Motor neuron (in vitro differentiated cells): Measurements from ENCODE around the gene SND1. TPM values are rescaled to one million over a fixed set of nuclear protein-coding genes. Genes with fewer than 3 reads are reported as not detected.

Experiments used
- ATAC-seq, 8 experiments: fragments of 200-7000 bp; cut with Tn5 transposase; replicated peaks in 6 of 8; 2 replicates each; pipeline ENCODE4 v1.8.0; 2021; ENCODE audit warnings: mild to moderate bottlenecking in 8 of 8, moderate library complexity in 8 of 8
- H3K27ac ChIP-seq, 2 donors: fragments of 250-450 bp; sonication (Bioruptor Pico); 2 replicates each; pipeline ENCODE4 v1.9.0; 2021; ENCODE audit warnings: antibody characterized with exemption in 2 of 2, mild to moderate bottlenecking in 2 of 2, moderate library complexity in 1 of 2
- H3K4me1 ChIP-seq, 2 donors: fragments of 250-450 bp; sonication (Bioruptor Pico); replicated peaks in 1 of 2; 2 replicates each; pipeline ENCODE4 v1.6.1; 2021; ENCODE audit warnings: antibody characterized with exemption in 2 of 2, mild to moderate bottlenecking in 2 of 2, moderate library complexity in 1 of 2
- H3K4me3 ChIP-seq, 5 donors: fragments of 250-450 bp; sonication (Bioruptor Pico); 2 replicates each; pipeline ENCODE4 v1.9.0; 2021; ENCODE audit warnings: antibody characterized with exemption in 5 of 5, mild to moderate bottlenecking in 5 of 5, moderate library complexity in 4 of 5
- WGBS, 10 experiments: fragments of 450-650 bp; shearing (Covaris generic); methylation state at CpG; one replicate each; pipeline ENCODE4 v1.0.0; 2022; 5-methylcytosine and 5-hydroxymethylcytosine counted together
- in situ Hi-C, 9 experiments: fragments of 400-800 bp; cut with MboI; loops; one replicate each; pipeline ENCODE4 v1.15.0; 2021; ENCODE audit warnings: low sequenced_read_pairs in 9 of 9, low pct_unique_long_range_greater_than_20kb in 2 of 9; ENCODE audit not compliant: unreplicated experiment in 9 of 9
- total RNA-seq, 8 experiments: library from RNA; unstranded; fragments of 300-600 nt; gene quantifications; 2 replicates each; pipeline versions ENCODE4 v1.2.3 to v1.2.4, GENCODE V29; 2022

Gene SND1
- total RNA-seq, 8 experiments from 2014 or later: 125 to 296 (median 182) TPM

DNA sequence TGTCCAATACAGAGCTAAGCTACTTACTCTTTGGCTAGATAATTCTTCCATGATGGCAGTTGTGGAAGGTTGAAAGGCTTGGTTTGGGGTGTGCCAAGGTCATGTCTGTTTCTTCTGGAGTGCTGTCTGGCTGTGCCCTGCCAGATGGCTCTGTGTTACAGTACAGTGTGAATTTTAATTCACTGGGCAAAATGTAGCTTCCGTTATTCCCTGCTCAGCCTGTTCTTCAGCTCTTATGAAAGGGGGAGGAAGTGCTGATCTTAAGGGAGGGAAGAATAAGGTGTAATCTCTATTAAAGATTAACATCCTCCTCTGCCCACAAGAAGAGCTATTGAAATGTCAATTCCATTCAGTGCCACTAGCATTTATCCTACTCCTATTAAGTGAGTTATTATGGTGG, 52.2 kb downstream of the SND1 start:
- Histone ChIP-seq H3K4me3 (no peak overlapping the region), H3K4me1 (no peaks in the 10 kb centered on the region), H3K27ac (no peak overlapping the region)
- ATAC-seq: no peak
- 50 to 100% (median 78%) methylated on average over 1 of the region's 1 CpG; no CpG with 5 or more reads in 5 of the 10 experiments for WGBS, 10 experiments
- in situ Hi-C loops: loop anchor here in 8 of 9 experiments (25.0 kb wide), 2 partner anchors 333 to 508 kb away; partner anchors contain the start of gene LRRC4 (in 1 of the 8)

DNA sequence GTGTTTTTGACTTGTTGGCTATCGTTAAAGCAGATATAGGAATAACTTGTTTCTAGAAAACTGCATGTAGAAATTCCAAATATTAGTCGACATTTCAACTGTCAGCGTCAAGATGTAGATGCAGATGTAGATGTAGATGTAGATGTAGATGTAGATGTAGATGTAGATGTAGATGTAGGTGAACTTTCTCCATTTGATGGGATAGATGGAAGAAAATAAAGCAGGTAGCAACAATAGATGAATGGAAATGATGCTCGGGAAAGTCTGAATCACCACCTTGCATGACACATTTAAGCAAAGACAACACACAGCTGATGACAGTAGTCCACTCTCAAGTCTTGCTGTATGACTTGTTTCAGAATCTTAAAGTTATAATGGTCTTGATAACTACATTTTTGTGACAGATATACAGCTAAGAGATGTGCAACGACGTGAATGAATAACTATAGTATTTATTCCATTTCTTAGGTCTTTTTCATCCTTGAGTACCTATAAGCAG, 53.5 kb downstream of the SND1 start:
- in situ Hi-C loops: loop anchor here in 8 of 9 experiments (25.0 kb wide), 2 partner anchors 332 to 507 kb away; partner anchors contain the start of gene LRRC4 (in 1 of the 8)
- ATAC-seq: no peak
- Histone ChIP-seq H3K27ac (no peak overlapping the region), H3K4me1 (no peaks in the 10 kb centered on the region), H3K4me3 (no peak overlapping the region)
- WGBS, 10 experiments: 77 to 100% (median 93%) methylated on average over 2 to 6 of the region's 6 CpGs; no CpG with 5 or more reads in 1 of the 10 experiments

DNA sequence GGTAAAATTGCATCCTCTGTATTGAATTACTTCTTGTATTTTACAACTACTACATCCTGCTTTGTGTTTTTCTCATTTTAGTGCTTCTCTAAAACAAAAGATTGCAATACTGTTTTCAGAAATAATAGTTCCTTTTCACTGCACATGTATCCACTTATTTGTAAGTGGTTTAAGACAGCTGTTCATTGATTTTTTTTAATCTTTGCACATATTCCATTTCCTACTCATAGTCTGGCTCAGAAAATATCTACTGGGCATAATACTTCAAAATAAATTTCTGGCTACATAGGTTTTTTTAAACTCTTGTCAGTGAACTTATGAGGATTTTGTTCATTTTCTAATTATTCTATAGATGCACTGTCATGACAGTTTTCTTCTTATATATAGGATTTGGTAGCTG, 54.8 kb downstream of the SND1 start:
- no peak overlapping the region for H3K4me3 ChIP-seq
- H3K27ac ChIP-seq: no peak overlapping the region
- no peak for ATAC-seq
- in situ Hi-C loops: loop anchor here in 8 of 9 experiments (25.0 kb wide), 2 partner anchors 331 to 506 kb away; partner anchors contain the start of gene LRRC4 (in 1 of the 8)
- no peaks in the 10 kb centered on the region for H3K4me1 ChIP-seq

DNA sequence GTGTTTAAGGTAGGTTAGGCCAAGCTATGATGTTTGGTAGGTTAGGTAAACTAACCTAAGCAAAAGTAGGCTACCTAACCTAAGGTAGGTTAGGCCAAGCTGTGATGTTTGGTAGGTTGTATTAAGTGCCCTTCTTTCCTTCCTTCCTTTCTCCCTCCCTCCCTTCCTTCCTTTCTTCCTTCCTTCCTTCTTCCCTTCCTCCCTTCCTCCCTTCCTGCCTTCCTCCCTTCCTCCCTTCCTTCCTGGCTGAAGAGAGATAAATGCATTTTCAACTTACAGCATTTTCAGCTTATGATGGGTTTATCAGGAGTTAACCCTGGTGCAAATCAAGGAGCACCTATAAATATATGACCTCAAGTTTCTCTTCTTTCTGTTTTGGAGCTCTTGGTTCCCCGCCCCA, 56.2 kb downstream of the SND1 start:
- in situ Hi-C loops: loop anchor here in 8 of 9 experiments (25.0 kb wide), 2 partner anchors 329 to 504 kb away; partner anchors contain the start of gene LRRC4 (in 1 of the 8)
- no peak for ATAC-seq
- Histone ChIP-seq H3K4me1 (no peaks in the 10 kb centered on the region), H3K27ac (no peak overlapping the region), H3K4me3 (no peak overlapping the region)
- 50 to 100% (median 82%) methylated on average over 1 of the region's 1 CpG; no CpG with 5 or more reads in 4 of the 10 experiments for WGBS, 10 experiments

DNA sequence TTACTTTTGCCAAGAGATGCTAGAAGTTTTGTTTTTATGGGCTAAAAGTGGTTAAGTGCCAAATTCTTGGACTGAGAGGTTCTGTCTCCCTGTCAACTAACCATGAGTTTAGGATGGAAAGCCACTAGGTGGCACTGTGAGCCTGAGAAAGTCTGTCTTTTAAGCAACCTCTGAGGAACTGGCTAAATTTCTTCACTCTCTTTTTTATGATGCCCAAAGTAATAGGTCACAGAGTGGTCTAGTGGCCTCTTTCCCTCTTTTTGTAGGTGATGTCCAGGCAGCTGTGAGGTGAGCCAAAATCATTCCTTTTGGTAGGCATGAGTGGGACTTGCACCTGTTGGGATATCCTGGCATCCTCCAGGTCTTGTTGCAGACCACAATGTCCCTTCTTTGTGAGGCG, 56.8 kb downstream of the SND1 start:
- ATAC-seq: peak in 7 of 8 experiments; percentile 28 to 93 (median 78)
- Histone ChIP-seq H3K4me3 (no peak overlapping the region), H3K4me1 (no peaks in the 10 kb centered on the region), H3K27ac (no peak overlapping the region)
- 86 to 100% methylated on average over 1 of the region's 1 CpG; no CpG with 5 or more reads in 8 of the 10 experiments for WGBS, 10 experiments
- in situ Hi-C loops: loop anchor here in 8 of 9 experiments (25.0 kb wide), 2 partner anchors 329 to 504 kb away; partner anchors contain the start of gene LRRC4 (in 1 of the 8)

DNA sequence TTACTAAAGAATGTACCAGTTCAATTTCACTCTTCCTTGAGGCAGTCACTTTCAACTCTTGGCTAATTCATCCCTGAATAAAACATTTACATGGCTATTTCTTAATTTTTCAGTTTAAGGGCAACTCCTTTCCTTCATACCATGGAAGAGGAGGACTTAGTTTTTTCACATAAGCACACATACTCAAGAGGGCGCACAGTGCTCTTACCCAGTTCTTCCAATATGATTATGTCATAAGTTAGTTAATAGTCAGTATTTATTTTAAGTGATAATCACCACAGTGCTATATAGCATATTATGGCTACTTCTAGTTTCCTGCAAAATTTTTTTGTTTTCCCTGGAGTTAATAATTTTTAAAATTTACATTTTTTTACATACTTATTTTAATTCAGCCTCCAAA, 58.6 kb downstream of the SND1 start:
- H3K4me1 ChIP-seq: no peaks in the 10 kb centered on the region
- no peak for ATAC-seq
- in situ Hi-C loops: loop anchor here in 8 of 9 experiments (10.0 to 25.0 kb wide), 3 partner anchors 327 to 502 kb away; partner anchors contain the start of gene LRRC4 (in 1 of the 8)
- H3K27ac ChIP-seq: no peak overlapping the region
- 100% methylated on average over 1 of the region's 1 CpG; no CpG with 5 or more reads in 2 of the 10 experiments for WGBS, 10 experiments
- H3K4me3 ChIP-seq: no peak overlapping the region

DNA sequence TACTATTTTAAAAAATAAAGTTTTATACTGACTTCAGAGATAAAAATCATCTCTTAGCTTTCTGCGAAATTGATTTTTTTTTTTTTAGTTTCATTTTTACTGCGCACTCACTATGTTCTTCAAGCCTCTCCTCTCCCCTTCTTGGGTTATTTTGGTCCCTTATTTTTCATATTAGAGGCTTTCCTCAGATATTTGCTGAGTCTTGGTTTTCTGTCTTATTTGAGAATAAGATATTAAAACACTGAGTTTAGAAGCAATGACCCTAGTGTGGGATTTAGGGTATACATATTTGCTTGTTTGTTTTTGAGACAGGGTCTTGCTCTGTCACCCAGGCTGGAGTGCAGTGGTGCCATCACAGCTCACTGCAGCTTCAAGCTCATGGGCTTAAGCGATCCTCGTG, 59.9 kb downstream of the SND1 start:
- H3K4me1 ChIP-seq: no peaks in the 10 kb centered on the region
- no peak overlapping the region for H3K4me3 ChIP-seq
- H3K27ac ChIP-seq: no peak overlapping the region
- WGBS, 10 experiments: 95 to 100% (median 99%) methylated on average over 2 to 4 of the region's 4 CpGs
- in situ Hi-C loops: loop anchor here in 8 of 9 experiments (10.0 to 25.0 kb wide), 3 partner anchors 325 to 500 kb away; partner anchors contain the start of gene LRRC4 (in 1 of the 8)
- no peak for ATAC-seq

DNA sequence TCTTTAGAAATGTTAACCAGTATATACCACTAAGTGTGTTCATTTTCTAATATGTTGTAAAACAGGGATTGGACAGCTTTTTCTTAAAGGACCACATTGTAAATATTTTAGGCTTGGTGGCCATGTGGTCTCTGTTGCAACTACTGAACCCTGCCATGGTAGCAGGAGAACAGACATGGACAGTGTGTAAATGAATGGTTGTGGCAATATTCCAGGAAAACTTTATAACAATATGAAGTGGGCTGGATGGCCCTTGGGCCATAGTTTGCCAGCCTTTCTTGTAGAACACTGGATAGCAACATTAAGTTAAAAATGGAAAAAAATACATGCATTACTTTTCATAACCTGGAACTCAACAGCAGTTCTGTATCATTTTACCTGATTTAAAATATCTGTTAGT, 61.0 kb downstream of the SND1 start:
- in situ Hi-C loops: loop anchor here in 8 of 9 experiments (10.0 to 25.0 kb wide), 3 partner anchors 324 to 499 kb away; partner anchors contain the start of gene LRRC4 (in 1 of the 8)
- peaks cover 0 to 2% of the 10 kb centered on the region in 2 donors for H3K4me1 ChIP-seq
- no peak for ATAC-seq
- no peak overlapping the region for H3K27ac ChIP-seq
- no peak overlapping the region for H3K4me3 ChIP-seq

DNA sequence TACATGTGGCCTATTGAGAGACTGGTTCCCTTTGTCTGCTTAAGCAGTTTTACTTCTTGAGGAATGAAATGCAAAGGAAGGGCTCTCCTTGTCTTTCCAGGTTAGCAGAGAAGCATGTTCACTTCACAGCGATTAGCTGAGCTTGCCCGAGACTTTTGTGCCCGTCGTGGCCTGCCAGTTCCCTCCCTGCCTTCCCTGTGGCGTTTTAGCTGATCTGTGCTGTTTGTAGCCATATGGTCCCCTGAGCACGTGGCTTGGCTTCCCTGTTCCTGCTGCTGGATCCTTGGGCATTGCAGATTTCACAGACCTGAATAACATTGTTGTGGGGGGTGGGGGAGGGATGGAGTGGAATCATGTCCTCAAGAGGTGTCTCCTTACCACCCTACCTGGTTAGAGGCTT, 61.8 kb downstream of the SND1 start:
- Histone ChIP-seq H3K4me1 (peaks cover 0 to 9% of the 10 kb centered on the region in 2 donors), H3K4me3 (no peak overlapping the region), H3K27ac (no peak overlapping the region)
- no peak for ATAC-seq
- 38 to 96% (median 91%) methylated on average over 2 to 6 of the region's 6 CpGs; no CpG with 5 or more reads in 3 of the 10 experiments for WGBS, 10 experiments
- in situ Hi-C loops: loop anchor here in 8 of 9 experiments (10.0 to 25.0 kb wide), 3 partner anchors 324 to 499 kb away; partner anchors contain the start of gene LRRC4 (in 1 of the 8)

DNA sequence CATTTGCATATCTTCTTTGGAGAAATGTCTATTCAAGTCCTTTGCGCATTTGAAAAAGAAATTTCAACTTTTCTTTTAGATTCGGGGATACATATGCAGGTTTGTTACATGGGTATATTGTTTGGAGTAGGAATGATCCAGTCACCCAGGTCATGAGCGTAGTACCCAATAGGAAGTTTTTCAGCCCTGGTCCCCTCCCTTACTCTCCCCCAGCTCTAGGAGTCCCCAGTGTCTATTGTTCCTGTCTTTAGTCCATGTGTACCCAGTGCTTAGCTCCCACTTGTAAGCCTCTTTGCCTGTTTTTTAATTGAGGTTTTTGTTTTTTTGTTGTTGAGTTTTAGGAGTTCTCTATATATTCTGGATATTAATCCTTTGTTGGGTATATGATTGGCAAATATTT, 63.3 kb downstream of the SND1 start:
- H3K4me1 ChIP-seq: peaks cover 0 to 11% of the 10 kb centered on the region in 2 donors
- H3K4me3 ChIP-seq: no peak overlapping the region
- in situ Hi-C loops: loop anchor here in 8 of 9 experiments (10.0 to 25.0 kb wide), 3 partner anchors 322 to 497 kb away; partner anchors contain the start of gene LRRC4 (in 1 of the 8)
- no peak overlapping the region for H3K27ac ChIP-seq
- no peak for ATAC-seq
- WGBS, 10 experiments: 50 to 100% (median 77%) methylated on average over 1 to 3 of the region's 3 CpGs

DNA sequence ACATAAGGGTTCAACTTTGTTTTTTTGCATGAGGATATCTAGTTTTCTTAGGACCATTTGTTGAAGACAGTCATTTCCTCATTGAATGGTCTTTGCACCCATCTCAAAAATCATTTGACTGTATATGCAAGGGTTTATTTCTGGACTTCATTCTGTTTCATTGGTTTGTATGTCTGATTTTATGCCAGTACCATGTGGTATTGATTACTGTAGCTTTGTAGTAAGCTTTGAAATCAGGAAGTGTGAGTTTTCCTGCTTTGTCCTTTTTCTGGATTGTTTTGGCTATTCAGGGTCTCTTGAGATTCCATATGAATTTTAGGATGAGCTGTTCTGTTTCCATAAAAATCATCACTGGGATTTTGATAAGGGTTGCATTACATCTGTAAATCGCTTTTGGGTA, 63.9 kb downstream of the SND1 start:
- in situ Hi-C loops: loop anchor here in 8 of 9 experiments (10.0 to 25.0 kb wide), 3 partner anchors 321 to 496 kb away; partner anchors contain the start of gene LRRC4 (in 1 of the 8)
- 43 to 100% (median 88%) methylated on average over 1 of the region's 1 CpG for WGBS, 10 experiments
- ATAC-seq: no peak
- Histone ChIP-seq H3K4me3 (no peak overlapping the region), H3K27ac (no peak overlapping the region), H3K4me1 (peaks cover 0 to 11% of the 10 kb centered on the region in 2 donors)

DNA sequence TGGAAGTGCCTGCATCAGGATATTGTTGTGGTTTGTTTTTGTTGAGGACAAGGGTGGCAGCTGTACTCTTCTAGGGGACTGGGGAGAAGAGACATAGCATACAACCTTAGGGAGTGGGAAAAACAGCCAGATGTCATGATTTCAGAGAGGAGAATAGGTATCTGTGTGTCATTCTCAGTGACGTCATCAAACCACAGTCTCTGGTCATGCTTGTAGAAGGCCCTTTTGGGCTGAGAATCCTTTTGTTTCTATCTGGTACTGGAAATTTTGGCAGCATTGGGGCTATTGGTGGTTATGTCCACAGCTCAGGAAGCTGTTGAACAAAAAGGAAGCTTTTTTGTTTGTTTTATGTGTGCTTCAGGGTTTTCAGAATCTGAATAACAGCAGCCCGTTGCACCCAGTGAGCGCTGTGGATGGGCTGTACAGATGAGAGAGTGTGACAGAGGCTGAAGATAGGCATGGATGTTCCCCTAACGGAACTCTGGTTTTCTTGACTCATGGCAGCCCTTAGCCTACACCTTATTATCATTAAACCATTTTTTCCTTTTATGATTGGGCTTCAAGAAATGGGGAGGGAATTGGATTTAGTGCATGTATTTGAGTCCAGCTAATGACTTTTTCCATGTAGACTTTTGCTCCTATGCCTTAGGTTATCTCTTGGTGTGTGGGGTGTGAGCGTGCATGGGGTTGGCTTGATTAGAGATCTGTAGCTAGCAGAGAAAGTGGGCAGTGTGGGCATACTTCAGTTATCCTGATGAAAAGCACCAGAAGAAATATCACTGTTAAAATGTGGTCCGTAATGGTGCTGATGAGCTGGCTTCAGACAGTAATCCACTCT, 65.7 kb downstream of the SND1 start:
- no peak overlapping the region for H3K4me3 ChIP-seq
- peak overlapping the region in 1 of 2 donors; percentile 27 for H3K27ac ChIP-seq
- in situ Hi-C loops: loop anchor here in 8 of 9 experiments (10.0 to 25.0 kb wide), 3 partner anchors 320 to 495 kb away; partner anchors contain the start of gene LRRC4 (in 1 of the 8)
- H3K4me1 ChIP-seq: peaks cover 0 to 11% of the 10 kb centered on the region in 2 donors
- peak in 1 of 8 experiments; percentile 27 for ATAC-seq
- 82 to 100% (median 97%) methylated on average over 1 to 6 of the region's 6 CpGs; no CpG with 5 or more reads in 1 of the 10 experiments for WGBS, 10 experiments
